Measurements from ENCODE around the gene ERI3.

ERI3 gene

DNA sequence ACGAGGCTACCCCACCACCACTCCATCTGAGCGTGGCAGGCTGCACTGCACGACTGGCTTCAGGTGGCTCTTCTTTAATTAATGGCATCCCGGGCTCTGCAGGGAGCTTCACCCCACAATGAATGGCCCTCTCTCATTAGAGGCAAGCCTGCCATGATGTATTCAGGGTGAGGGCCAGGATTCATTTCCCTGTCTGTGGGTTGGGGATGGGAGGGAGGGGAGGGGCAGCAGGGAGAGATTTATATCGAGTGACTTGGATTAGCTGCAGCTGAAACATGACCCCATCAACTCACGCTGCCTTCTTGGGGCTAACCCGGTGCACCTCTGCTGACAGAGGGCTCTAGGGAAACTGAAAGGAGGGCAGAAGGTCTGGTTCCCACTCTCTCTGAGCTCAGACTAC, 54.2 kb downstream of the ERI3 start:
- in situ Hi-C loops (cut with HindIII; ENCODE audit: low sequenced_read_pairs) = no loop called here
- DNase-seq (ENCODE audit: low read depth) = no peak
- no peak overlapping the region for H3K4me3 ChIP-seq (ENCODE audit: low read depth, low read length)
- TF ChIP-seq, protein P1, sequence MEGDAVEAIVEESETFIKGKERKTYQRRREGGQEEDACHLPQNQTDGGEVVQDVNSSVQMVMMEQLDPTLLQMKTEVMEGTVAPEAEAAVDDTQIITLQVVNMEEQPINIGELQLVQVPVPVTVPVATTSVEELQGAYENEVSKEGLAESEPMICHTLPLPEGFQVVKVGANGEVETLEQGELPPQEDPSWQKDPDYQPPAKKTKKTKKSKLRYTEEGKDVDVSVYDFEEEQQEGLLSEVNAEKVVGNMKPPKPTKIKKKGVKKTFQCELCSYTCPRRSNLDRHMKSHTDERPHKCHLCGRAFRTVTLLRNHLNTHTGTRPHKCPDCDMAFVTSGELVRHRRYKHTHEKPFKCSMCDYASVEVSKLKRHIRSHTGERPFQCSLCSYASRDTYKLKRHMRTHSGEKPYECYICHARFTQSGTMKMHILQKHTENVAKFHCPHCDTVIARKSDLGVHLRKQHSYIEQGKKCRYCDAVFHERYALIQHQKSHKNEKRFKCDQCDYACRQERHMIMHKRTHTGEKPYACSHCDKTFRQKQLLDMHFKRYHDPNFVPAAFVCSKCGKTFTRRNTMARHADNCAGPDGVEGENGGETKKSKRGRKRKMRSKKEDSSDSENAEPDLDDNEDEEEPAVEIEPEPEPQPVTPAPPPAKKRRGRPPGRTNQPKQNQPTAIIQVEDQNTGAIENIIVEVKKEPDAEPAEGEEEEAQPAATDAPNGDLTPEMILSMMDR (IDR thresholded peaks at IDR 0.05; ENCODE audit: low read depth, low read length, missing control alignments) = no peak

DNA sequence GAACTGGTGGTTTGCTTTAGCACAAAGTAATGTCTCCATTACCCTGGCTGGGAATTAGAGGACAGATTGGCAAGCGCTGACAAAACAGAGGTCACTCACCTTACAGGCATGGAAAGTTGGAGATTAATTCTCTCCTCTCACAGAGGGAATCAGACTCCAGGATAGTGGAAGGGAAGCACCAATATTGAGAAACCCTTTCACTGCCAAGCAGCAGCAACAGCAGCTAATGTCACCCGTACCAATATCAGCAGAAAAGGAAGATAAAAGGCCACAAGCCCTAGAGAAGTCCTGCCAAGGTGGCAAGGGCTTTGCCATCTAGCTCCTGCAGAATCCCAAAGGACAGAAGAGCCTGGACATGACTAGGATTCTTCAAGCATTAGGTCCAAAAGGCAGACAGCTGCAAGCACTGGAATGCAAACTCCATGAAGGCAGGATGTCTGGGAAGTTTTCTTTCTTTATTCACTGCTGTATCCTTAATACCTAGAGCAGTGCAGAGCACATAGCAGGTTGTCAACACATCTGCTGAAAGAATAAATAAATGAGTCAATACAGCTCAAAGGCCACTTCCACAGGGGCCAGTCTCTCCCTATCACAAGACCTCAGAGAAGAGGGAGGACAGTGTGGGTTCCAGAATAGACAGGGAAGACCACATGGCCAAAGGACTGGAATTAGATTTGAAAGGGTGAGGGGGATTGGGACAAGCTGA, 57.2 kb downstream of the ERI3 start:
- DNase-seq (ENCODE audit: low read depth) = no peak
- TF ChIP-seq, protein P1 (IDR thresholded peaks at IDR 0.05; ENCODE audit: low read depth, low read length, missing control alignments) = no peak
- in situ Hi-C loops (cut with HindIII; ENCODE audit: low sequenced_read_pairs) = no loop called here
- H3K4me3 ChIP-seq (ENCODE audit: low read depth, low read length) = no peak overlapping the region

DNA sequence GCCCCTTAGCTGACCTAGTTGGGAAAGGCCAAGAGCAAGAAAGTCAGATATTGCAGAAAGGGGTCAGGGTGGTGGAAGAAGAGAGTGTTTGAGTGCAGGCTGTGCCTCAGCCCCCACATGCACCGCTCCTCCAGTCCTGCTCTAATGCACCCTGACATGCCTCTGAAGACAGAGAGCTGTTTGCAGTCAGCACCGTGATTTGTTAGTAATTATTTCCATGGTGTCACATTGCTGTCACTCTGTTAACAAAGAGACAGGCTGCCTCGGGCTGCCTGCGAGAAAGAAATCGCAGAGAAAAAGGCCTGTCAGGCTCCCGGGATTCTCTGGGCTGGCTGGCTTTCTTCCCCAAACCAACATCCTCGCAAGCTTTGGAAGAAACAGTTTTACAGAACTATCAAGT, 58.3 kb downstream of the ERI3 start:
- H3K4me3 ChIP-seq (ENCODE audit: low read depth, low read length) = no peak overlapping the region
- TF ChIP-seq, protein P1 (IDR thresholded peaks at IDR 0.05; ENCODE audit: low read depth, low read length, missing control alignments) = no peak
- in situ Hi-C loops (cut with HindIII; ENCODE audit: low sequenced_read_pairs) = no loop called here
- no peak for DNase-seq (ENCODE audit: low read depth)

DNA sequence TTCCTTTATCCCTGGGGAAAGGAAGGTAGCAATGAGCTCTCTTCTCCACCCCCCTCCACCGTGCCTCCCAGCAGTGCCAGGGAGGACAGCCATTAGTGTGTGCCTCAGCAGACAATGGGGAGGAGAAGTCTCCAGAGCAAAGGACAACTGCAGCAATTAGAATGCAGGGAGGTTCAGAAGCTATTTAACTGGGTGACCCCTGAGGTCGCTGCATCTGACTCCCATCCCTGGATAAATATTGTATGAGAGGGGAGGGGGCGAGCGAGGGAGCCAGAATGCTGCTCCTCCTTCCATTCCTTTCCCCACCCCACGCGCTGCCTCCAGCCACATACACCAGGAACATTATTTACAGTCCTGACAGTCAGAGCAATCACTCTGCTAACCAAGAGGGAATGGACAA, 59.0 kb downstream of the ERI3 start:
- no peak for DNase-seq (ENCODE audit: low read depth)
- H3K4me3 ChIP-seq (ENCODE audit: low read depth, low read length) = no peak overlapping the region
- in situ Hi-C loops (cut with HindIII; ENCODE audit: low sequenced_read_pairs) = no loop called here
- TF ChIP-seq, protein P1 (IDR thresholded peaks at IDR 0.05; ENCODE audit: low read depth, low read length, missing control alignments) = no peak

DNA sequence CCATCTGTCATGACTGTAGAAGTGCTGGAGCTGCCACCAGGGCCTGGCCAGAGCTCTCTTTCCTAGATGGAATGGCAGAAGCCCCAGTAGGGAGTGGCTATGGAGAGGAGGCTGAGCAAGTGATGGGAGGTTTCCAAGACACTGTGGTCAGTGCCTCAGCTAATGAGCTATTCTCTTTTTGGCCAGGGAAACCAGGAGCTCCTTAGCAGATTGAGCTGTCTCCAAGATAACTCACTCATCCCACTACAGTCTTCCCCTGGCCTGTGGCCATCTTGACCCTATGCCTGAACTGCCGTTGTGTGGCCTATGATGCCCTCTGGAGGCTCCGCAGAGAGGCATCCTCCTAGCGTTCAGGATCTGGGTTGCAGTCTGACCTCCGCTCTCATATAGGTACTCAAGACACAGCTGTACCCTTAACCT, 60.5 kb downstream of the ERI3 start:
- TF ChIP-seq, protein P1 (IDR thresholded peaks at IDR 0.05; ENCODE audit: low read depth, low read length, missing control alignments) = peak; percentile 42
- in situ Hi-C loops (cut with HindIII; ENCODE audit: low sequenced_read_pairs) = no loop called here
- no peak overlapping the region for H3K4me3 ChIP-seq (ENCODE audit: low read depth, low read length)
- peak; percentile 86 for DNase-seq (ENCODE audit: low read depth)

DNA sequence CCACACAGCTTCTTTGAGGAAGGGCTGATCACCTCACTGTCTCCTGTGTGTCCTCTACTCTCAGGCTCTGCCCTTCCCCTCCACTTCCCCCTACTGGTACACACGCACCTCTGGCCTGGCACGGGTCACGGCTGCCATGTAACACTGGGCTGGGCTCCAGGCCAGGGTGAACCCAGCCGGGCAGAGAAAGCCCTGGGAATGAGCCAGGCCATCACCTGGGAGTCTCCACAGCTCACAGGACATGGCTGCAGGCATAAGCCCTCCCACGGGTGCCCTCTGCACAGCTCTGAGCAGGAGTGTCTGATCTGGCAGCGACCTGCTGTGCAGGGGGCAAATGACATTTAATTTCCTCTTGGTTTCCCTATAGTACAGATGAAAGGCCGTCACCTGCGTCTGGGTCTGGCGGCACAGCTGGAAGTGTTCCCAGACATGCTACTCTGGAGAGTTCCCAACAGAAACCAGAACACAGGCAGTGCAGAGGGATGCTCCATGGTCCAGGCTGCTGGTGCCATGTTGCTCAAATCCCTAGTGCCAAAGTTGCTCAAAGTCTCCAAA, 61.2 kb downstream of the ERI3 start:
- no peak overlapping the region for H3K4me3 ChIP-seq (ENCODE audit: low read depth, low read length)
- TF ChIP-seq, protein P1 (IDR thresholded peaks at IDR 0.05; ENCODE audit: low read depth, low read length, missing control alignments) = no peak
- in situ Hi-C loops (cut with HindIII; ENCODE audit: low sequenced_read_pairs) = no loop called here
- no peak for DNase-seq (ENCODE audit: low read depth)
